Mesenteric fat pad (tissue), 1 donor: ENCODE measurements around the gene PTPRN2. TPM values are rescaled to one million over a fixed set of nuclear protein-coding genes. Genes with fewer than 3 reads are reported as not detected.
A peak's percentile ranks its signal among the peaks of the same experiment; 100 is the strongest.

ENCODE experiments used
- DNase-seq: peaks from one replicate; pipeline ENCODE4 v3.0.0-alpha.2; 2020; ENCODE audit warnings: low spot score
- total RNA-seq: library from RNA; stranded (reverse); fragmentation: NEBNext Ultra II Directional; extraction: Animal tissue kit (Norgen Biotek cat#: 25700); gene quantifications from one replicate; pipeline ENCODE4 v1.2.1, GENCODE V29; 2021
- donor health status: DM: yes; HTN: yes; CAD: no.

PTPRN2 gene
- total RNA-seq, 1 donor from 2014 or later, result 2.6 TPM

DNA sequence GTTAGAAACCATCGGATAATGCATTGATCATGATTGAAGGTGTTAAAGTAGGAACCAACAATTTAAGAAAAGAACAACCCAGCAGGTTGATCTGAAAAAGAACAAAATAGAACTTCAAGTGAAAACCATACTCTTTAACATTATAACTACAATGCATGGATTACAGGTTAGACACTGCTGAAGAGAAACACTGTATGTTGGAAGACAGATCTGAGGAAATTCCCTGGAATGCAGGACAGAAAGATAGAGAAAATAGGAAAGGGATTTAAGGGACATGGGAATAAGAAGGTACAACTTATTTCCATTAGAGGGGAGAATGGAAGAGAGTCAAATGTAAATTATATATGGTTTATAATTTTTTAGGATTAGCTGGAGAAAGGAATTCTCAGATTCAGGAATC lies 947.5 kb downstream of the PTPRN2 start:
- DNase-seq, result no peak

DNA sequence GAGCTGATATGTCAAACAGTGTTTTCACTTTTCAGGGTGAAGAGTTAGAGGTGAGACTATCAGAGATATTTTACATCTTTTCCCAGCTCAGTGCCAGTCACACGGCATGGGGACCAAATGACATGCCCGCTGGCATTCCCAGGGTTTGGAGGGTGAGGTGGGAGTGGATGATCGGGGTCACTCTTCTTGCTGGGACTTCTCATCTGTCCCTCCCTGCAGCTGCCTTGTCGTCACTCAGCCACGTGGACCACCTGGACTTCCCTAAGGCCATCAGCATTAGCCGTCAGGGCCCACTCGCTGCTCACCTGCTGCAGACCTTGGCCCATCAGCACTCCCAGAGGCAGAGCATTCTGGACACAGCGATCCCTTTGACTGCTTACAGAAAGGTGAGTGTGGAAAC lies 949.1 kb downstream of the PTPRN2 start:
- DNase-seq, result peak; percentile 51

DNA sequence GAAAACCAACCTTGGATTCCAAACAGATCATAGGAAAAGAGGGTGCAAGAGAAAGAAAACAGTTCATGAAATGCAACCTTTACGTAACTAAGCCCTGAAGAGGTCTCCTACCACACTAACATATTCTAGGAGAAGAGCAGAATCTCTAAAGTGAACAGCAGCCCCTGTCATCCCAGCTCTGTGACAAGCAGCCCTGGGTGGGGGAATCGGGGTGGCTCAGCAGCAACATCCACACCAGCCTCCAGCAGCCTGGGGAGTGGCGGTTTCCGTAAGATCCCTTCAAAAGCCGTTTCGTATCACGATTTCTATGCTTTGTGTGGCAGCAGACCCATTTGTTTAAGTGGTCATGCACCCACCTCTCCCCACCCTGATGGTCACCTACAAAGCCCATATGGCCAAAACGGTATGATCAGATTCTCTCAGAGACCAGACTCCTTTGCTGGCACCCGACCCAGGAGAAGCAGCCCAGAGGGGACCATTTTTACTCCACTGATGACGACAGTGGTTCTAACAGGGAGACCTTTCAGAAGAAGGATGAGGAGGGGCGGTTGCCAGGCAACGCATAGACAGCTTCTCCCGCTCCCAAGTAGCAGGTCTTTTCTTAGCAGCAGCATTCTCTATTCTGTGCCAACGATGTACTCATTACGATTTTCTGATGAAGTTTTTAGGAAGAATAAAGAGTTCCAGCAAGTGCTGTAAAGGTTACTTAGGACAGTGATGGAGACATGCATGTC lies 950.2 kb downstream of the PTPRN2 start:
- peak; percentile 55 for DNase-seq

DNA sequence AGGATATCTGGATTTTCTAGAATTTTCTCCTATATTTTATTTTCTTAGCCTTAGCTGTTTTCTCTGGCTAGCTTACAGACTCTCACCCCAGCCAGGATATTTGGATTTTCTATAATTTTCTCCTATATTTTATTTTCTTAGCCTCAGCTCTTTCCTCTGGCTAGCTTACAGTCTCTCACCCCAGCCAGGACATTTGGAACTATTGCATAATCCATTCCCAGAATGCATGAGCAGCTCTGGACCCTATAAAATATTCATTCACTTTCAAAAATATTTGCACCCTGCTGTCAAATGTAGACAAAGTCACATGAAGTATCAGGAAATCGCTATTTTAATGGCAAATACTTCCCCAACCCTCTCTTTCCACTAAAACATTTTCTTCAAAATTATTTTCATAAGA lies 952.0 kb downstream of the PTPRN2 start:
- DNase-seq, result no peak

DNA sequence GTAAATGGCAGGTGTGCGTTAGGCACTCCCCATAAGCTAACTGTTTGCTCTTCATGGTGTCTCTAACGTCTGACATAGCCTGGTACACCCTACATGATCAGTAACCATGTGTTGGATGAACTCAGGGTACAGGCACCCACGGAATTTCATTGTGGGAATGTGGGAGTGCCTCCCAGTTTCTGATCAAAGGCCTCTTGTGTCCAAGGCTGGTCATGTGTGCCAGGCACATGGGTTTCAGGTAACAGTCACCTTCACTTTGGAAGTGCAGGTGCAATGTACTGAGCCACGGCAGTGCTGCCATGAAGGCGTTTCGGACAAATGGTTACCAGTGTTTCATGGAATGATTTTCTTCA lies 952.5 kb downstream of the PTPRN2 start:
- peak; percentile 16 for DNase-seq

DNA sequence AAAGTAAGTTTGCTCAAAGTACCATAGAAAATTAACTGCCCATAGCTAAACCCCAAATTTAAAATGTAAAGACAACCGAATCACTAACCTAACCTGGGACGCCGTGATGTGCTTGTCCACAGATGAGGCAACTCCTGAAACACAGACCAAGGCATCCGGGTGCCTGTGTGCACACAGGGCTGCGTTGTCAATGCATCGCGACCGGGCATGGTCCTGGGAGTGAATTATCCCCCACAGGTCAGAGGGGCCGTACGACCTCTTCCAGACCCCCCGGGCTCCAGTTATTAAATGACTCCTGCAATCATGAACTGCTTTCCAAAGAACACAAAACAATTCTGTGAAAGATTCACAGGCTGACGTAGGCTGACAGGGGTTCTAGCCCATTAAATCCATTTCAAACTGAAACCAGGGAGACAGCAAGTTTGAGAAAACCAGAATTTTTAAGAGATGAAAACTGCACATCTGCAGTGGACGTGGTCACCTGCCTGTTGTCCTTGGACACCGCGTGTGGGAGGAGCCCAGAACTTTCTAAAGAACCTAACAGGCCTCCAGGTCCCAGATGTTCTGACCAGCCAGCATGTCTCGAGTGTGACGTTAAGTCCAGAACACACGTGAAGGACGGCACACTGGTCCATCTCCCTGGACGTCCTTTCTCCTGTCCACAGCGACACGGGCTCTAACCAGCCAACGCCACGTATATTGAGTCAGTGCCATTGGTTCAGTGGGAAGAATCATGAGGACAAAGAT lies 953.0 kb downstream of the PTPRN2 start:
- DNase-seq, result peak; percentile 77

- DNase-seq, result peak; percentile 71
These were observed 954.0 kb downstream of the PTPRN2 start for GRCh38 chr7:157633465-157634185.

GRCh38 chr7:157630301-157630853 lies 957.2 kb downstream of the PTPRN2 start:
- DNase-seq, result peak; percentile 77

DNA sequence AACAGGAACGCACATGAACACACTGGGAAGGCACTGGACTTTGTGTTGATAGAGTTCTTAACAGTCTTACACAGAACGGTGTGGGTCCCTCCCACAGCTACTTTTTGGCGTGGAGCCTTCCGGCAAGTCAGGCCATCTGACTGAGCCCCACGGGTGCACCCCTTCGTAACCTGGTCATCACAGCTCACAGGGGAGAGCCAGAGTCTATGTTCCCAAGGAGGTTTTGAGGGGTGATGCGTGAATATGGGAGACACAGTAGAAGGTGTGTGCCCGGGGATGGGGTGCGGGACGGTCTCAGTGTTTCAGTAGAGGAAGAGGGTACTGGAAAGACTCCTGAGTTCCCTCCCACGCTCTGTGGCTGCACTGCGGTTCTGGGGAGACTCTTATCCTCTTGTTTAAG lies 959.2 kb downstream of the PTPRN2 start:
- peak; percentile 75 for DNase-seq

- DNase-seq, result no peak
These were observed 960.0 kb downstream of the PTPRN2 start for GRCh38 chr7:157627646-157628045.

GRCh38 chr7:157627033-157627432 lies 960.6 kb downstream of the PTPRN2 start:
- peak; percentile 65 for DNase-seq

- peak; percentile 16 for DNase-seq
These were observed 961.5 kb downstream of the PTPRN2 start for GRCh38 chr7:157625973-157626742.

DNA sequence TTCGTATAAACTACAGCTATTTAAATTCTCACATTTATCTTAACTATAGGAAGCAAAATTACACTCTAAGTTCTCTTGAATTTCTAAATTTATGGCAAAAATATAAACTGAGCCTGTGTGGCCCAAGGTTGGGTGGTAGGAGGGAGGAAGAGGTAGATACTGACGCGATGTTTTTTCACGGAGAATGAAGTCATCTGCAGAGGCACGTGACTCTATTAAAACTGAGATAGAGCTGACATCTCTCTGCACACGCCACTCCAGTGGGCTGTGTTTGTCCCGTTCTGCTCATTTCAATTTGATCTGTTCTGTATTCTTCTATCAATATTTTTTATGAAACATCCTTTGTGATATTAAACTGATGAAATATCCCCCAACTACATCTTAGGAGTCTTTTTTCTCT lies 964.1 kb downstream of the PTPRN2 start:
- DNase-seq, result no peak

DNA sequence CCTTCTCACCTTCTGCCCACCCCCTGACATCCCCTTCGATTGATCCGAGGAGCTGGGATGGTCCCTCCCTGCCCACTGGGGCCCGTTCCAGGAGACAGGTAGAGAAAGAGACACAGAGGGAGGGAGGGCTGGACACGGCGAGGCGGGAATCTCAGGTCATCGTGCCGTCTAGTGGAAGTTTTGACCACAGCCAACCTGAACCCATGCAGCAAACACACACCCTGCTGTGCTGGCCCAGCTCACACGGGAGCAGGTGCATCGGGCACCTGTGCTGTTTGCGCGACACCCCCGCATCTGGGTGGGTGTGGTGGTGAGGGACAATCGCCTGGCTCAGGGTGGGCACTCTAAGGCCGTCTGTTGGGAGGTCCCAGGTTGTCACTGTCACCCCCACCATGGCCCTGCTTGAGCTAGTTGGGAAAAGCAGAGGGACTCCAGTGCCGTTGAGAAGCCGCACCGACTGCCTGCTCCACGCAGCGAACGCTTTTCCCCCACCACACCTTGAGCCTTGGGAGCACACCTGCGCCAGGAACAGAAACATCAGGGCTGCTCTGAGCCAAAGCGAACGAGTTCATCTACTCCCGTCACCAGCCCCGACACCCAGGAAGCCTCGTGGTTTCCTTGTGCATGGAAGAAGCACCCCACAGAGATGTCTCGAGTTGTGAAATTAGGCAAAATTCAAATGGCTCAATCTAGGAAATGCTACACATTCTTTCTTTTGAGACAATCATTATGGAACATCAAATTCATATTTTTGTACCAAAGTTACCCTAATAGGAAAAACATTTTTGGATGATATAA lies 965.0 kb downstream of the PTPRN2 start:
- DNase-seq, result peak; percentile 67

DNA sequence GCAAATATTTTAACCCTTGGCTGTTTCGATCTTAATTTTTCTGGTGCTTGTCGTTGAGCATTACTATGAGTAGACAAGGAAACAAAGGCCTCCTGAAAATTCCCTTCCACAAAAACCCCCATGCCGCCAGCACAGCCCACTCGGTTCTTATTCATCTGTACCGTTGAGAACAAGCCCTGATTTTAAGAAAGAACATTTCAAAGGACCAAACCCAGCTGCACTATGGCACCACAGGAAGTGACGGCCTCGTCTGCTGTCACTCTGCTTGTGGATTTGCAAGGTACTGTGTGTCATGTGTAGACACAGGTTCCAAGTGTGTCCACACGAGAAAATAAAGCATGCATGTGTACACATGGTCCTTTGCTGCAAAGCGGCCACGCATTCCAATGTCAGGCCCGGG lies 965.6 kb downstream of the PTPRN2 start:
- no peak for DNase-seq

- DNase-seq, result peak; percentile 90
These were observed 966.4 kb downstream of the PTPRN2 start for GRCh38 chr7:157621131-157621681.

GRCh38 chr7:157620616-157621015 lies 967.0 kb downstream of the PTPRN2 start:
- peak; percentile 71 for DNase-seq

DNA sequence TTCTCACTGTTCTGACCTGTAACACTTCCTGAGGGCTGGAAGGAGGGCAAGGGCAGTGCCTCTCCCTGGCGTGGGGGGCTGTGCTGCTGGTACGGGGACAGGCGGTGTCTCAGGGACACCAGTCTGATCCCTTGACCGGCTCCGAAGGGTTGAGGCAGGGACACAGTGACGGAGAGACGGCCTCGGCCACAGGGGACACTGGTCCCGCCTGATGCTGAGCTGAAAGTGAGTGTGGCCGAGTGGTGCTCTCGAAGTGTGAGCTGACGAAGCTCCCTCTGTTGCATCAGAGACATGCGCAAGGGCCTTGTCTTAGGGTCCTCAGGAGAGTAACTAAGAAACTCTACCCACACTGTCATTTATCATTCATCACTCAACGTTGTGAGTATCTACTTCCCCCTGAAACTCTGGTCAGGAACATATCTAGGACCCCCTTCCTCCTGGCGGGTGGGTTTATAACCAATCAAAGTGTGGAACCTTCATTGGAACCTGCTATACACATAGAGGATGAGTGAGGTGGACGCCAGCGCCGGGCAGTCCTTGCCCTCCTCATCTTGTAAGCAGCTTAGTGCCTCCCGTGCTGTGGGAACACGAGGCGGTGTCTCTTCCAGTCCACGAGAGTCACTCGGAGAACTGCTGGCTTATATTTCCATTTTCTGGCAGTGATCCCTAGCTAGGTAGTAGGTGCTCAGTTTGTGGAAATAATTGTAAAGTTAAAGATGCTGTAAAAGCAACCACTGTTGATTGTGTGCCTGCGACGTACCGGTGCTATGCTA lies 967.7 kb downstream of the PTPRN2 start:
- peak; percentile 83 for DNase-seq
